ENCODE measurements around the gene BMPR2. TPM values are rescaled to one million over a fixed set of nuclear protein-coding genes. Genes with fewer than 3 reads are reported as not detected.
A peak's percentile ranks its signal among the peaks of the same experiment; 100 is the strongest.

Gene BMPR2
- total RNA-seq, 1 donor from 2014 or later: 11.8 TPM

DNA sequence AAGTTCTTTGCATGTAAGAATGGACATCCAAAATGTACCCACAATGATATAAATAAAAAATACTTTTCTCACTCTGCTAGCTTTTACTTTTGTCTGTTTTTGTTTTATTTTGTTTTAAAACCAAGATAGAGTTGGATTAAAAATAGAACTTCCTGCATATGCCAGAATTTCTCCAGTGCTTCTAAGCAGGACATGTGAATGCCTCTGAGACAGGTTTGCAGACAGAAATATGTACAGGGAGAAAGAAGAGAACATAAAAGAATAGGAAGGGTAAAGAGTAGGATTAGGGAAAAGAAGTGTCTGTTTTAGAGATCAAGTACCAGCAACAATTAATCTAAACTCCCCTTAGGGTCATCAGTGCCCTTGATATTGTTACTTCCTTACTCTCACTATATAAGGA, 114.4 kb downstream of the BMPR2 start:
- no peak for DNase-seq (ENCODE audit: low spot score)
- H3K27ac Mint-ChIP-seq: no peak overlapping the region

DNA sequence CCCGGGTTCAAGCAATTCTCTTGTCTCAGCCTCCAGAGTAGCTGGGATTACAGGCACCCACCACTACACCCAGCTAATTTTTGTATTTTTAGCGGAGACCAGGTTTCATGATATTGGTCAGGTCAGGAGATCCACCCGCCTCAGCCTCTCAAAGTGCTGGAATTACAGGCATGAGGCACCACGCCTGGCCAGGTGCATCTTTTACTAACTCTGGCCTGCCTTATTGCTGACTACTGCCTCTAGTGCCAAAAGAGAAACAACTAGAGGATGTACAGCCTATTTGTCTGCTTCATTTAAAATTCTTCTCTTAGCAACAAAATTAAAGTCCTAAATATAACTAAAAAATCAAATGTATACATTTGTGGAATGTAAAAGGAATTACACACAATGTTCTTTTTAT, 115.4 kb downstream of the BMPR2 start:
- no peak for TF ChIP-seq EZH2 (IDR thresholded peaks at IDR 0.05)
- TF ChIP-seq, protein P1, sequence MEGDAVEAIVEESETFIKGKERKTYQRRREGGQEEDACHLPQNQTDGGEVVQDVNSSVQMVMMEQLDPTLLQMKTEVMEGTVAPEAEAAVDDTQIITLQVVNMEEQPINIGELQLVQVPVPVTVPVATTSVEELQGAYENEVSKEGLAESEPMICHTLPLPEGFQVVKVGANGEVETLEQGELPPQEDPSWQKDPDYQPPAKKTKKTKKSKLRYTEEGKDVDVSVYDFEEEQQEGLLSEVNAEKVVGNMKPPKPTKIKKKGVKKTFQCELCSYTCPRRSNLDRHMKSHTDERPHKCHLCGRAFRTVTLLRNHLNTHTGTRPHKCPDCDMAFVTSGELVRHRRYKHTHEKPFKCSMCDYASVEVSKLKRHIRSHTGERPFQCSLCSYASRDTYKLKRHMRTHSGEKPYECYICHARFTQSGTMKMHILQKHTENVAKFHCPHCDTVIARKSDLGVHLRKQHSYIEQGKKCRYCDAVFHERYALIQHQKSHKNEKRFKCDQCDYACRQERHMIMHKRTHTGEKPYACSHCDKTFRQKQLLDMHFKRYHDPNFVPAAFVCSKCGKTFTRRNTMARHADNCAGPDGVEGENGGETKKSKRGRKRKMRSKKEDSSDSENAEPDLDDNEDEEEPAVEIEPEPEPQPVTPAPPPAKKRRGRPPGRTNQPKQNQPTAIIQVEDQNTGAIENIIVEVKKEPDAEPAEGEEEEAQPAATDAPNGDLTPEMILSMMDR (IDR thresholded peaks at IDR 0.05): peak; percentile 9
- Histone ChIP-seq H3K27me3 (no peaks in the 10 kb centered on the region), H3K4me2 (no peak overlapping the region), H3K36me3 (no peaks in the 10 kb centered on the region), H3K27ac (no peak overlapping the region), H3K9me3 (ENCODE audit: low read depth) (no peaks in the 10 kb centered on the region), H3F3A (ENCODE audit: low read depth) (peaks cover 14% of the 10 kb centered on the region), H3K4me3 (no peak overlapping the region), H4K20me1 (ENCODE audit: low read depth) (peaks cover 5% of the 10 kb centered on the region), H3K9ac (no peak overlapping the region), H2AFZ (replicated peaks) (no peak overlapping the region), H3K4me1 (peaks cover 11% of the 10 kb centered on the region), H3K79me2 (ENCODE audit: low read depth) (no peaks in the 10 kb centered on the region)
- Mint-ChIP-seq H3K9me3 (no peaks in the 10 kb centered on the region), H3K27ac (no peak overlapping the region), H3K36me3 (no peaks in the 10 kb centered on the region), H3K4me1 (peaks cover 9% of the 10 kb centered on the region), H3K27me3 (ENCODE audit: insufficient read depth, low read depth) (no peaks in the 10 kb centered on the region), H3K4me3 (no peak overlapping the region)
- no peak for DNase-seq (ENCODE audit: low spot score)

More for the DNA sequence above, 114.4 kb downstream of the BMPR2 start:
- H3K27me3 ChIP-seq: no peaks in the 10 kb centered on the region
- peaks cover 11% of the 10 kb centered on the region for H3K4me1 ChIP-seq
- TF ChIP-seq EZH2phosphoT487 (IDR thresholded peaks at IDR 0.05): no peak
- TF ChIP-seq EZH2 (IDR thresholded peaks at IDR 0.05): no peak
- TF ChIP-seq, protein P1 (IDR thresholded peaks at IDR 0.05): no peak
- H4K20me1 ChIP-seq (ENCODE audit: low read depth): peaks cover 5% of the 10 kb centered on the region
- no peaks in the 10 kb centered on the region for H3K79me2 ChIP-seq (ENCODE audit: low read depth)
- Mint-ChIP-seq H3K27me3 (ENCODE audit: insufficient read depth, low read depth) (peaks cover 2% of the 10 kb centered on the region), H3K36me3 (no peaks in the 10 kb centered on the region), H3K4me3 (no peak overlapping the region), H3K9me3 (no peaks in the 10 kb centered on the region), H3K4me1 (peaks cover 9% of the 10 kb centered on the region)
- H2AFZ ChIP-seq (replicated peaks): no peak overlapping the region
- no peaks in the 10 kb centered on the region for H3K9me3 ChIP-seq (ENCODE audit: low read depth)
- no peak overlapping the region for H3K4me3 ChIP-seq
- H3K9ac ChIP-seq: no peak overlapping the region
- no peak overlapping the region for H3K4me2 ChIP-seq
- no peaks in the 10 kb centered on the region for H3K36me3 ChIP-seq
- no peak overlapping the region for H3K27ac ChIP-seq
- H3F3A ChIP-seq (ENCODE audit: low read depth): peaks cover 14% of the 10 kb centered on the region

DNA sequence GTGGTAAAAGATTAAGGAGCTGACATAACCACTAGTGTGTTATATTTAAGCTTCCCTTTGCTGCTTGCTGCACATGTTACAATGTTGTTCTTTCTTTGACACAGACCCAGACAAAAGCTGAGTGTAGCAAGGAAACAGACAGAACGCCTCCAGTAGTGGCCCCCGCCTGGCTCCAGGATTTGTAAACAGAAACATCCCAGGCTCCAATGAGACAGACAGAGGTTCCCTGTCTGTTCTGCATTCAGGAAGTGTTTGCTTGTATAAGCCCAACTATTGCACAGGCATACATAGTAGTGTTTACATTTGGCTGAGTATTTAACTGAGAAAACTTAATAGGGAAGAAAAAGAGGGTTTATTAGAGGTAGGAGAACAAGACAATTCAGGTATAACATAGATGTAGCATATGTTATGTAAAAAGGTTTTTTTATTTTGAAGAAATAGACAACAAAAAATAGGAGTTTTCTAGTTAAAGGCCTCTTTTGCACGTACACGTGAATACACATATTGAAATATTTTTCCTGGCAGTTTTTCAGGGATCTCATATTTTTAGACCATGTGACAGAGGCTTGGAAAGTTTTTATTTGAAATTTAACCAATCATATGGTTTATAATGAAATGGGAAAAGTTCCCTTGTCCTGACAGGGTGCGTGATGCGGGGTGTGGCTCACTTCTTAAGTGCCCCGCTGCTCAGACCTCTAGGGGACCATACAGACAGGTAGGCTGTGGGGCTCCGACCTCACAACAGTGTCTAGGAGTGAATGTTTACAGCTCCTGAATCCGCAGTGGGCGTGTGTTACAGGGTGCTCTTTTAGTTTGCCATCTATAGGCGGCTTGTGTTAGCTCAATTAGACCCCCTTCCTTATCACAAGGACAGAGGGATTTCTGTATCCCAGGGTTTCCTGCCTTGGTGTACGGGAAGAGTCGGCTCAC, 118.4 kb downstream of the BMPR2 start:
- H2AFZ ChIP-seq (replicated peaks): no peak overlapping the region
- peak overlapping the region; percentile 13 for H3K4me2 ChIP-seq
- Mint-ChIP-seq H3K27me3 (ENCODE audit: insufficient read depth, low read depth) (no peaks in the 10 kb centered on the region), H3K4me1 (peaks cover 19% of the 10 kb centered on the region), H3K4me3 (no peak overlapping the region), H3K9me3 (peaks cover 3% of the 10 kb centered on the region), H3K27ac (no peak overlapping the region), H3K36me3 (peaks cover 8% of the 10 kb centered on the region)
- TF ChIP-seq, protein P1 (IDR thresholded peaks at IDR 0.05): no peak
- TF ChIP-seq EZH2 (IDR thresholded peaks at IDR 0.05): no peak
- no peak for TF ChIP-seq EZH2phosphoT487 (IDR thresholded peaks at IDR 0.05)
- H3F3A ChIP-seq (ENCODE audit: low read depth): peaks cover 14% of the 10 kb centered on the region
- no peak overlapping the region for H3K4me3 ChIP-seq
- no peaks in the 10 kb centered on the region for H3K36me3 ChIP-seq
- H4K20me1 ChIP-seq (ENCODE audit: low read depth): peaks cover 5% of the 10 kb centered on the region
- H3K9ac ChIP-seq: no peak overlapping the region
- H3K27ac ChIP-seq: no peak overlapping the region
- H3K27me3 ChIP-seq: no peaks in the 10 kb centered on the region
- H3K79me2 ChIP-seq (ENCODE audit: low read depth): no peaks in the 10 kb centered on the region
- H3K9me3 ChIP-seq (ENCODE audit: low read depth): no peaks in the 10 kb centered on the region
- peaks cover 11% of the 10 kb centered on the region for H3K4me1 ChIP-seq
- DNase-seq (ENCODE audit: low spot score): peak; percentile 41
